Activated naive CD8-positive, alpha-beta T cell (primary cell): Measurements from ENCODE around the gene NTRK3.

Source experiments
- H3K27ac Mint-ChIP-seq: one replicate; pipeline ENCODE4 v1.8.0; 2021; ENCODE audit warnings: mixed read lengths
- H3K27me3 Mint-ChIP-seq: one replicate; pipeline ENCODE4 v1.8.0; 2021; ENCODE audit warnings: mixed read lengths
- H3K36me3 Mint-ChIP-seq: one replicate; pipeline ENCODE4 v1.8.0; 2021; ENCODE audit warnings: mixed read lengths
- H3K4me1 Mint-ChIP-seq: one replicate; pipeline ENCODE4 v1.8.0; 2021; ENCODE audit warnings: low read depth, mixed read lengths
- H3K4me3 Mint-ChIP-seq: one replicate; pipeline ENCODE4 v1.8.0; 2021; ENCODE audit warnings: mild to moderate bottlenecking, mixed read lengths
- H3K9me3 Mint-ChIP-seq: one replicate; pipeline ENCODE4 v1.8.0; 2021; ENCODE audit warnings: low read depth, mixed read lengths

Gene NTRK3

DNA sequence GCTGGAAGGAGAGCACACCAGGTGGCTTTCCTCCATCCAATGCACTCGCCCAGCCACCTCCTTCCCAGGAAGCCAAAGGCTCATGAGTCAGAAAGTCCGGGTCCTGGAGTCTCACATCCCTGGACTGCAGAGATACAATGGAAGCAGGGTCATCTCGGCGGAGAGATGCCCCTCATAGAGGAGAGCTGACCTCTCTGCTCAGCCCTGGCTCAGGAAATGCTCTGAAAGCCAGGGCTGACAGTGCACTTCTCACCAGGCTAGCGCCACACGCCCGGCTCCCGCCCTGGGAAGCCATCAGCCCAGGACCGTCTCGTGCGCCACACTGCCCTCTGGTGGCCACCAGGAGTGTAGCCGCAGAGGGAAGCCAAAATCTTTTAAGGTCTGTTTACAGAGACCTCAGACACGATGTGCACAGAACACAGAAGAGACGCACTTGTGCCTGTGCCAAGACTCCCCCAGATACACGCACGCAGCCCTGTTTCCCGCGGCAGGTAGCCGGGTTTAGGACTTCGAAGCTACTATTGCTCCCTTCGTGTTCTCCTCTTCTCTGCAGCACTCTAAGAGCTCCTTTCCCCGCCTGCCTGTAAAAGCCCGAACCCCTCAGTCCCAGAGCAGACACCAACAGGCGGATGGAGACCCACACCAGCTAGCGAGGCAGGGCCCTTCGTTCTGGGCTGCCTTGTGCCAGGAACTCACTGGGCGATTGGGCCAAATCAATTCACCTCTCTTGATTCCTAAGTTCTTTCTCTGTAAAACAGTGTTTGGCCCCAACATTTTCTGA lies 9.7 kb downstream of the NTRK3 start:
- no peaks in the 10 kb centered on the region for H3K4me1 Mint-ChIP-seq
- H3K27me3 Mint-ChIP-seq = peaks cover 13% of the 10 kb centered on the region
- H3K4me3 Mint-ChIP-seq = no peak overlapping the region
- H3K27ac Mint-ChIP-seq = no peak overlapping the region
- H3K36me3 Mint-ChIP-seq = no peaks in the 10 kb centered on the region
- H3K9me3 Mint-ChIP-seq = no peaks in the 10 kb centered on the region

DNA sequence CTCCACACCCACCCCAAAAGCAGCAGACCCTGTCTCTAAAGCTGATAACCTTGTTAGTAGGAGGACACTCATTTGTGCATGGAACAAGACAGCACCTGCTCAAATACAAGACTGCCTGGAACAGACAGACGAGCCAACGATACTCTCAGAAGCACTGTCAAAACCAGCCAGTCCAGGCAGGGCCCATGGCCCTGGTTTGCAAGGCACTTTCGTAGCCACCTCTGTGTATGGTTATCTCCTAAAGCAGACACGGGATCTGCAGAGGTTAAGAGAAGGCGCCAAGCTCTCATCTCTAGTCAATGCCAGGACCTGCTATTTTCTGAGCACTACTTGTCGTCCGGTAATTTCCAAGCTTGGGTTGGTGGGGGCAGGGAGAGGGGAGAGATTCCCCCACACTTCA lies 10.5 kb downstream of the NTRK3 start:
- Mint-ChIP-seq H3K4me3 (no peak overlapping the region), H3K4me1 (no peaks in the 10 kb centered on the region), H3K9me3 (no peaks in the 10 kb centered on the region), H3K36me3 (no peaks in the 10 kb centered on the region), H3K27ac (no peak overlapping the region), H3K27me3 (peaks cover 13% of the 10 kb centered on the region)

DNA sequence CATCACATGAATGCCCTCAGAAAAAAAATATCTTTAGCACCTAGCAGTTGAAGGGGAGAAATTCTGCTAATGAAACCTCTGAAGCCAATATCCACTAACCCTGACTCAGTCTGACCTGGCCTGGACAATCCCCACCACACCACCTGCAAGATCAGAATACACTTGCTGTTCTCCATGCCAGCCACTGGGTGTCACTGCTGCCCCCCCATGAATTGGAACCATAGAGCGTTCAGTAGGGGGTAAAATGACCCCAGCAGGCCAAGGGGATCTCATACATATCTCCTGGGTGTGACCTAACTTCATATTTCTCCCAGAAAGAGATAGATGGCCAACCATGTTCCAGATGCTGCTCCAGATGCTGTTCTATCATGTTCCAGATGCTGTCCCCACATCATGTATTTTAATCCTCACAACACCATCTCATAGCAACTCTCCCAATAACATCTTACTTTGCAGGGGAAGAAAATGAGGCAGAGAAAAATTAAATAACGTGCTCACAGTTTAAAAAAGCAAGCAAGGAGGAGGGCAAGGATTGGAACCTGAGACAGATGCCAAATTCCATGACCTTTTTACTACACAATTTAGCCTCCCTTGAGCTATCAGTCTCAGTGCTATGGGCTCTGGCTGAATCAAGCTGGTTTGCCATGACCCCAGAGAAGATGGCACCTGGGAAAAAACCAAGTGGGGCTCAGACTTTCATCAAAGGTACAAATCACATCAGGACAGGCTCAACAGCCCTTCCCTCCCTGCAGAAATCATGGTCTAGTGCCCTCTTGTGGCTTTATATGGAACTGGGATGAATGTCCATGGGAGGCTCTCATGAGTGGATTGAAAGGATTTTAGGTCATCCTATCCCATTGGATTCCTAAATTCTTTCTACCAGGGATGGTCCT lies 12.4 kb downstream of the NTRK3 start:
- Mint-ChIP-seq H3K9me3 (no peaks in the 10 kb centered on the region), H3K36me3 (no peaks in the 10 kb centered on the region), H3K27ac (no peak overlapping the region), H3K4me1 (no peaks in the 10 kb centered on the region), H3K27me3 (peaks cover 15% of the 10 kb centered on the region), H3K4me3 (no peak overlapping the region)

DNA sequence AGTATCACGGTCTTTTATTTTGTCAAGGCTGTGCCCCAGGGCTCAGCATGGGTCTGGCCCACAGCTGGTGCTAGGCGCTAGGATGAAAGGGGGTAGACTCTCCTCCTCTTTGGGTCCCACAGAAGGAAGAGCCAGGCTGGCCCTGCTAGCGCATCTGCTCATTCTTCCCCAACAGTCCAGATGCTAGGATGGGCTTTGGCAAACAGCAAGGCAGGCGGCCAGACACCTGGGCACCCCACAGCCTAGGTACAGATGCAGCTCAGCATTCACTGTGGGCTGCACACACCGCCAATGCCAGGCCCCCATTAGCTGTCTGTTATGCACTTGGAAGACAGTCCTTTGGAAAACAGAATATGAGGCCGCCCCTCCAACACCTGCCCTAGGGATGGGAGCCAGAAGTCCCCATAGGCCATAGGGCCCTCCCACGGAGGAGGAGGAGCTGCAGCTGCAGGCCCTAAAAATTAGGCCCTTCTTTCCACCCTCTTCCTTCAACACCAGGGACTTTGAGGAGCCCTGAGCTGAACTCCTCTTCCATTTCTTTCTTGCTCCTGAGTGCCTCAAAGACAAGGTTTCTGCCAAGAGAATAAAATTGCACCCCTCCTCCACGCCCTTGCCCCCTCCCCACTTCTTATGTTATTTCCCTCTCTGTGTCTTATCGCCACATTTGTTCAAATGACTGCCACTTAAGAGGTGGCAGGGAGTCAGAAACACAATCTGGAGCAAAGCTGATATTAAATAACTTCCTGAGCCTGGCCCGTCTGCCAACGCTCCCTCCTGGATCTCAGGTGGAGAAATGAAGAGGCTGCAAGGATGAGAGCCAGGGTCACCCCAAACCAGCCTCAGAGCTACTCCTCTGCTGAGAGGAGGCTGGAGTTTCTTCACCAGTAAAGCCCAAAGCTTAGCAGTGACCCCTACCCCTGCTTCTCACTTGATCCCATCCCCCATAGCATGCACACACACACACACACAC lies 13.7 kb downstream of the NTRK3 start:
- H3K36me3 Mint-ChIP-seq = no peaks in the 10 kb centered on the region
- no peaks in the 10 kb centered on the region for H3K9me3 Mint-ChIP-seq
- peaks cover 14% of the 10 kb centered on the region for H3K27me3 Mint-ChIP-seq
- H3K4me3 Mint-ChIP-seq = no peak overlapping the region
- H3K27ac Mint-ChIP-seq = no peak overlapping the region
- no peaks in the 10 kb centered on the region for H3K4me1 Mint-ChIP-seq

DNA sequence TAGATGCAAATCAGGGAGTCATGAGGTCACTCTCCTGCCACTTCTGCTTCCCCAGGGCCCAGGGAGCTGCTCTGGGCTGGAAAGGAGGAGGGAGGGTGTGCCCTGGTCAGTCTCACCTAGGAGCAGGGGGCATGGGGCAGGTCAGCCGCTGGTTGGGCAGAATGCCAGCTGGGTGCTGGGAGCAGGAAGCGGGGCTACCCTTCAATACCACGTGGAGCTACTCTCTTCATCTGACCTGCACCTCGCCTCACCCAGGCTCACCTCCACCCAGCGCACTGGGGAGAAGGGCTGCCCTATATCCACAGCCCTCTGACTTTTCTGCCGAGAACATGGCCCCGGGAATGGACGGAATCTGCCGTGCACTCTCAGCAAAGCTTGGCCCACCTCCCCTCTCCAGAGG lies 15.1 kb downstream of the NTRK3 start:
- no peak overlapping the region for H3K4me3 Mint-ChIP-seq

DNA sequence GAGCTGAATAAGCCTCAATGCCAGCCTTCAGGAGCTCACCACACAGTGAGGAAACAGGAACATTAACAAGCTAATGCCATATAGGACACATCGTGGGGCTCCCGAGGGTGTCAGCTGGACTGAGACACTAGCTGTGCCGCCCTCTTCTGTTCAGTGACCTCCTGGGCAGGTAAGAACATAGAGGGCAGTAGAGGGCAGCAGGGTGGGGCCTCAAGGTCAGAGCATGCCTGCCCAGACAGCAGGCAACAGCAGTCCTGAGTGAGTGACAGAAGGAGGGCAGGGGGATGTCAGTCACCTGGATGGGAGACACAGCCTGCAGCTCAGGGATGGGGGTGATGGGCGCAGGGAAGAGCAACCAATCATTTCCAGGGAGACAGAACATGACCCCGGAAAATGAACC lies 15.5 kb downstream of the NTRK3 start:
- Mint-ChIP-seq H3K27ac (no peak overlapping the region), H3K27me3 (peaks cover 15% of the 10 kb centered on the region), H3K9me3 (no peaks in the 10 kb centered on the region), H3K4me3 (no peak overlapping the region), H3K4me1 (no peaks in the 10 kb centered on the region), H3K36me3 (no peaks in the 10 kb centered on the region)

More for the DNA sequence above, 15.1 kb downstream of the NTRK3 start:
- H3K27me3 Mint-ChIP-seq = peaks cover 17% of the 10 kb centered on the region
- H3K36me3 Mint-ChIP-seq = no peaks in the 10 kb centered on the region
- H3K9me3 Mint-ChIP-seq = no peaks in the 10 kb centered on the region
- no peaks in the 10 kb centered on the region for H3K4me1 Mint-ChIP-seq
- H3K27ac Mint-ChIP-seq = no peak overlapping the region

DNA sequence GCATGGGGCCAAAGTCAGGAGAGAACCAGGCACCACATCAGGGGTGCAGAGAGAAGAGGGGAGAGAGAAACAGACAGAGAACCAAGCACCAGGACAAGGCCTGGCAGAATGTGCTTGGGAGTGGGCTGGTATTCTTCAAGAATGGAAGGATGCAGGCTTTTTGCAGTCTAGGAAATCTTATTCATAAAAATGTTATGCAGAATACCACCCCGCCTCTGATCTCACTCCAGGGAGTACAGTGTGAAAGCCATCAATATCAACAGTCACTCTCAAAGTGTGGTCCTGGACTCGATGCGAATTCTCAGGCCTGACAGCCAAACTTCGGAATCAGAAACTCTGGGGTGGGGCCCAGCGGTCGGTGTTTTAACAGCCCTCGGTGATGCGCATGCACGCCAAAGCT lies 16.9 kb downstream of the NTRK3 start:
- no peaks in the 10 kb centered on the region for H3K36me3 Mint-ChIP-seq
- no peak overlapping the region for H3K4me3 Mint-ChIP-seq
- no peak overlapping the region for H3K27ac Mint-ChIP-seq
- H3K9me3 Mint-ChIP-seq = no peaks in the 10 kb centered on the region
- no peaks in the 10 kb centered on the region for H3K4me1 Mint-ChIP-seq
- peaks cover 16% of the 10 kb centered on the region for H3K27me3 Mint-ChIP-seq

DNA sequence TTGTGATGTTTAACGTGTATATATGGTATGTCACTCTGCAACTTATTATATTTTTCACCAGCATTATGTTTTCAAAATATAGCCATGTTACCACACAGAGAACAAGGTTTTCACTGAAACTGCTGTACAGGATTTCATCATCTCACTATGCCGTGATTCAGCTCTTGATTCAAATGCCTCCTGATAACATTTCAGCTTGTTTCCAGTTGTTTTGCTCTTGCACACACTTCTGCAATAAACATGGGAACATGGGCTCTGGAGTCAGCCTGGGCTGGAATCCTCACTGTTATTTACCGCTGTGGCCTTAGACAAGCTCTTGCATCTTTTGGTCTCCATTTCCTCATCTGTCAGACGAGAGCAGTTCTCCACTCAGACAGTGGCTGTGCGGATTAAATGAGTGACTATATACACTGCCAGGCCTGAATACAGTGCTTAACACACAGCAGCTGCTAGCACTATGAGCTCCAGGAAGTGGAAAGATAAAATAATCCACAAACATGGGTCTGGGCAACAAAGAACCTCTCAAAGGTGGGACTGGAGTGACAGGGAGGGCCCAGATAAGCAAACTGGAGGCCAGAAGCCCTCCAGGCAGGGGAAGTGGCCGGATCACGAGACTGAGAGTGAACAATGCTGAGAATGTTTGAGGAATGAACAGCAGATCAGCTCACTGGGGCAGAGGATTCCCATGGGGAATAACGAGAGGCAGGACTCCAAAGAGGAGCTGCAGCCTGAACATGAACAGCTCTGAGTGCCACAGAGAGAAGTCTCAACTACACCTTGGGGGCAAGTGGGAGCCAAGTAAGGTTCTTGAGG lies 17.7 kb downstream of the NTRK3 start:
- Mint-ChIP-seq H3K4me3 (no peak overlapping the region), H3K9me3 (no peaks in the 10 kb centered on the region), H3K27me3 (peaks cover 16% of the 10 kb centered on the region), H3K36me3 (no peaks in the 10 kb centered on the region), H3K4me1 (no peaks in the 10 kb centered on the region), H3K27ac (no peak overlapping the region)

DNA sequence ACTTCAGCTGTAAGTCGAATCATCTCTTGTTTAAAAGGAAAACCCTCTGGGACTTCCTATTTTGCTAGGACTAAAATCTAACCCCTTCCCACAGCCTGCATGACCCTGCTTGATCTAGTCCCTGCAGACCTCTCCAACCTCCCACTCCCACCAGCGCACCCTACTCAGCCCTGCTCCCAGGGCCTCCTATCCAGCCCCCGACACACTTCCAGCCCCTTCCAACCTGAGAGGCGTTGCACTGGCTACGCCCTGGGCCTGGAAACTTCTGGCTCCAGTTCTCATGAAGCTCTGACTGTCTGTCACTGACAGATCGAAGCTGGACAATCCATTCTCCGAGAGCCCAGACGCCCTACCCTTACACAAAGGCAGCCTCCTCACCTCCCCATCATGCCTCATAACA lies 21.8 kb downstream of the NTRK3 start:
- Mint-ChIP-seq H3K36me3 (no peaks in the 10 kb centered on the region), H3K9me3 (no peaks in the 10 kb centered on the region), H3K27ac (no peak overlapping the region), H3K4me3 (no peak overlapping the region), H3K4me1 (no peaks in the 10 kb centered on the region), H3K27me3 (peaks cover 16% of the 10 kb centered on the region)

DNA sequence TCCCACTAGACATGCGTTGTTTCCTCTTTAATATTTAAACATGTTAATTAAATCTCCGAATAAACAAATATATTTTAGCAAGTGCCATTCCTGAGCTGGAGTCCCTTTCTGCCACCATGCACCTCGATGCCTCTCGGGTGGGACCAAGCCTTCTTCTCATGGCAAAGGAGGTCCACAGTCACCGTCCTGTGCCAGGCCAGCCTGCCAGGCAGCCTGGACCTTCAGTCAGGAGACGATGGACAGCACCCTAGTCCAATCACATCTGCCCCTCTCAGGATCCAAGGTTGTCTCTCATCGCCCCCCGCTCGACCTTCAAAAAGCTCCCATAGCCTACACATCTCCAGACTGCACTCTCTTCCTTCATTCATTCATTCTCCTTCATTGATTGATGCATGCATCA lies 22.6 kb downstream of the NTRK3 start:
- H3K27ac Mint-ChIP-seq = no peak overlapping the region
- no peak overlapping the region for H3K4me3 Mint-ChIP-seq
- H3K27me3 Mint-ChIP-seq = peaks cover 13% of the 10 kb centered on the region
- no peaks in the 10 kb centered on the region for H3K4me1 Mint-ChIP-seq
- H3K36me3 Mint-ChIP-seq = no peaks in the 10 kb centered on the region
- no peaks in the 10 kb centered on the region for H3K9me3 Mint-ChIP-seq

DNA sequence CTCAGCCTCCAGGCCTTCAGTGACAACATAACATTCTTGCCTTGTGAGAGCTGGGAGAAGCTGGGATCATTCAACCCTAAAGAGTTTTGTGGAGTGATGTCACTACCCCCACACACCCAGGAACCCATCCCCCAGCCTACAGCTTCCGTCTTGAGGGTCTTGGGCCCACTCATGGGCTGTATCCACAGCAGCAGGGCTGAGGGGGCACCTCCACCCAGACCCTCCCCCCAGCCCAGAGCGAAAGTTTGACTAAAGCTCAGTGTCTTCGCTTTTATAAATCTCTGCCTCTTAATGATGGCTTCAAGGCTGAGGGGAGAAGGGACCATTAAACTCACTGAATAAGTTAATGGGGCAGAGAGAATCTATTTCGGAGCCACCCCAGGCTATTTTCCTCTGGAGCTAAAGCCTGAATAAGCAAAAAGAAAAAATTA lies 23.8 kb downstream of the NTRK3 start:
- H3K4me3 Mint-ChIP-seq = no peak overlapping the region
- H3K4me1 Mint-ChIP-seq = no peaks in the 10 kb centered on the region
- H3K36me3 Mint-ChIP-seq = no peaks in the 10 kb centered on the region
- no peaks in the 10 kb centered on the region for H3K9me3 Mint-ChIP-seq
- no peak overlapping the region for H3K27ac Mint-ChIP-seq
- H3K27me3 Mint-ChIP-seq = peaks cover 13% of the 10 kb centered on the region

DNA sequence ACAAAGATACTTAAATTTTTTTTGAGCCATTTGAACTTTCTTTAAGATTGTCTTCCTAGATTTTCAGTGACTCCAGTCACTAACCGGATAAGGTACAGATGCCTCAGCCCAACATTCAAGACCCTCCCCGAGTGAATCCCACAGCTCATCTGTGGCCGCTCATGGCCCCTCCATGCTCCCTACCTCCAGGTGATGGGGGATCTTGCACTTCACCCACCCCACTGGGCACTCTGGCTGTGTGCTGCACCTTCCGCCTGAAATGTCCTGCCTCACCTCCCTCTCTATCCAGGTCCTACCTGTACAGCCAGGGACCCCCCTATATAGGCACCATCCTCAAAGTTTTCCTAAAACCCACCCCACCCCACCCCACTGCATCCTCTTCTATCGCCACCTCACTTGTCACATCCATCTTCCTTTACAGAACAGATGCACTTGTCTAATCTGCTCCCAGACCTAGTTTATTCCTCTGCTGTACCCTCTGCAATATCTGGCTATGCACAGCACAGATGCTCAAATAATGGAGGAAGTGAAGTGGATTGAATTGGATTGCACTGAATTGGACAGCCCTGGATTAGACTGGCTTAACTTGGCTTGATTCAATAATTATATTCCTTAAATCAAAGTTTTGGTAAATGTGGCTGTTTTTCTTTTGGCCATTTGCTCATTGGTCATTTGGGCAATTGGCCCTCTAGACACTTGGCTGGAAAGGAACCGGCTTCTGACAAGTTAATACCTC lies 24.5 kb downstream of the NTRK3 start:
- Mint-ChIP-seq H3K9me3 (no peaks in the 10 kb centered on the region), H3K27ac (no peak overlapping the region), H3K27me3 (peaks cover 13% of the 10 kb centered on the region)

DNA sequence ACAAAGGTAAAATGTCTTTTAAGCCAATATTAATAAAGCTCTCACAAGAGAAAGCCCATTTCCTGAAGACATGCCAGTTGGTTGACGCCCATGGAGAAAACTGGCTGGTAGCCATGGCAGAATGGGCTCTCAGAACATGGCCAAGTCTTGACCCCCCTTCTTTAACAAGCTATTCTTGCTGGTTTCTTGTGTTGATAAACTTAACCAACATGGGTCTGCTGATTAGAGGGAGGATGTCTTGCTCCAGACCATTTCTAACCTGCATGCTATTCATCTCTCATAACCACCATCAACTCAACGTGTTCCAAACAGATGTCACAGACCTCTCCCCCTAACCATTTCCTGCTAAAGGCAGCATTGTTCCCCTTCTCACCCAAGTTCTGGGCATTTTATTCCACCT lies 25.7 kb downstream of the NTRK3 start:
- H3K4me3 Mint-ChIP-seq = no peak overlapping the region
- H3K36me3 Mint-ChIP-seq = no peaks in the 10 kb centered on the region
- H3K9me3 Mint-ChIP-seq = no peaks in the 10 kb centered on the region
- no peak overlapping the region for H3K27ac Mint-ChIP-seq
- peaks cover 7% of the 10 kb centered on the region for H3K27me3 Mint-ChIP-seq
- no peaks in the 10 kb centered on the region for H3K4me1 Mint-ChIP-seq

More for the DNA sequence above, 24.5 kb downstream of the NTRK3 start:
- Mint-ChIP-seq H3K4me3 (no peak overlapping the region), H3K4me1 (no peaks in the 10 kb centered on the region), H3K36me3 (no peaks in the 10 kb centered on the region)
